OCI-LY7 (cell line): ENCODE data around the gene ZNF594.

Source experiments
- EZH2phosphoT487 ChIP-seq: fragments of 200-600 bp; sonication (generic); IDR thresholded peaks from 2 replicates; pipeline ENCODE4 v1.6.1; 2018; ENCODE audit warnings: low read depth, borderline replicate concordance, mild to moderate bottlenecking, mixed run types, antibody characterized with exemption, low read length, moderate library complexity, mixed read lengths
- TF ChIP-seq, protein P1 (sequence below): fragments of 200-600 bp; sonication (generic); conservative IDR thresholded peaks from 2 replicates; pipeline ENCODE4 v1.5.1; 2014; ENCODE audit warnings: mild to moderate bottlenecking, antibody characterized with exemption, low read length, moderate library complexity, mixed read lengths

DNA sequence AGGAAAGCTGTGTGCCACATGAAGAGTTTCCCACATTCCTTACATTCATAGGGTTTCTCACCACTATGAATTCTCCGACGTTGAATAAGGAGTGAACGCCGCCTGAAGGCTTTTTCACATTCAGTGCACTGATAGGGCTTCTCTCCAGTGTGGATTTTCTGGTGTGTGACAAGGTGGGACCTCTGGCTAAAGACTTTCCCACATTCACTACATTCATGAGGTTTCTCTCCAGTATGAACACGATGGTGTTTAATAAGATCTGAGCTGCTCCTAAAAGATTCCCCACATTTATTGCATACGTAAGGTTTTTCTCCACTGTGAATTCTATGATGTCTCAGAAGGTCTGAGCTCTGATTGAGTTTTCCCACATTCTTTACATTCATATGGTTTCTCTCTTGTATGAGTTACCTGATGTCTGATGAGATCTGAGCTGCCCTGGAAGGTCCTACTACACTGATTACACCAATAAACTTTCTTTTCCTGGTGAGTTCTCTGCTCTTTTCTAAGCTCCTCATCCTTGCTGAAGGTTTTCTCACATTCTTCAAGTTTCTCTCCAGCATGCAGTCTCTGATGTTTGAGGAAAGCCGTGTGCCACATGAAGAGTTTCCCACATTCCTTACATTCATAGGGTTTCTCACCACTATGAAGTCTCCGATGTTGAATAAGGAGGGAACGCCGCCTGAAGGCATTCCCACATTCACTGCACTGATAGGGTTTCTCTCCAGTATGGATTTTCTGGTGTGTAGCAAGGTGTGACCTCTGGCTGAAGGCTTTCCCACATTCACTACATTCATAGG is 10.0 kb downstream of the ZNF594 start:
- TF ChIP-seq, protein P1, sequence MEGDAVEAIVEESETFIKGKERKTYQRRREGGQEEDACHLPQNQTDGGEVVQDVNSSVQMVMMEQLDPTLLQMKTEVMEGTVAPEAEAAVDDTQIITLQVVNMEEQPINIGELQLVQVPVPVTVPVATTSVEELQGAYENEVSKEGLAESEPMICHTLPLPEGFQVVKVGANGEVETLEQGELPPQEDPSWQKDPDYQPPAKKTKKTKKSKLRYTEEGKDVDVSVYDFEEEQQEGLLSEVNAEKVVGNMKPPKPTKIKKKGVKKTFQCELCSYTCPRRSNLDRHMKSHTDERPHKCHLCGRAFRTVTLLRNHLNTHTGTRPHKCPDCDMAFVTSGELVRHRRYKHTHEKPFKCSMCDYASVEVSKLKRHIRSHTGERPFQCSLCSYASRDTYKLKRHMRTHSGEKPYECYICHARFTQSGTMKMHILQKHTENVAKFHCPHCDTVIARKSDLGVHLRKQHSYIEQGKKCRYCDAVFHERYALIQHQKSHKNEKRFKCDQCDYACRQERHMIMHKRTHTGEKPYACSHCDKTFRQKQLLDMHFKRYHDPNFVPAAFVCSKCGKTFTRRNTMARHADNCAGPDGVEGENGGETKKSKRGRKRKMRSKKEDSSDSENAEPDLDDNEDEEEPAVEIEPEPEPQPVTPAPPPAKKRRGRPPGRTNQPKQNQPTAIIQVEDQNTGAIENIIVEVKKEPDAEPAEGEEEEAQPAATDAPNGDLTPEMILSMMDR: no peak
- TF ChIP-seq EZH2phosphoT487: no peak
